Neural progenitor cell (in vitro differentiated cells): ENCODE results near the gene RREB1. TPM values are rescaled to one million over a fixed set of nuclear protein-coding genes. Genes with fewer than 3 reads are reported as not detected.

Experiments used
- DNase-seq: peaks from one replicate; pipeline ENCODE4 v3.0.0-alpha.2; 2016; ENCODE audit warnings: low spot score
- H2AFZ ChIP-seq: fragments of 200-600 bp; sonication (generic); replicated peaks from 2 replicates; pipeline ENCODE4 v1.6.1; 2016; ENCODE audit warnings: antibody characterized with exemption
- H3F3A ChIP-seq: fragments of 200-600 bp; sonication (generic); 2 replicates; pipeline ENCODE4 v1.6.1; 2016; ENCODE audit warnings: antibody characterized with exemption, low read depth
- H3K27ac ChIP-seq: fragments of 200-600 bp; sonication (generic); 2 replicates; pipeline ENCODE4 v1.5.1; 2016; ENCODE audit warnings: mild to moderate bottlenecking
- H3K27me3 ChIP-seq: fragments of 200-600 bp; sonication (generic); 2 replicates; pipeline ENCODE4 v1.6.1; 2016; ENCODE audit warnings: mild to moderate bottlenecking, moderate library complexity
- H3K36me3 ChIP-seq: fragments of 200-600 bp; sonication (generic); 2 replicates; pipeline ENCODE4 v1.5.1; 2016
- H3K4me1 ChIP-seq: fragments of 200-600 bp; sonication (generic); 2 replicates; pipeline ENCODE4 v1.6.1; 2016; ENCODE audit warnings: mixed run types
- H3K4me2 ChIP-seq: fragments of 200-600 bp; sonication (generic); 2 replicates; pipeline ENCODE4 v1.6.1; 2016
- H3K4me3 ChIP-seq: fragments of 200-600 bp; sonication (generic); 2 replicates; pipeline ENCODE4 v1.5.1; 2016
- H3K79me2 ChIP-seq: fragments of 200-600 bp; sonication (generic); 2 replicates; pipeline ENCODE4 v1.6.1; 2016; ENCODE audit warnings: low read depth
- H3K9ac ChIP-seq: fragments of 200-600 bp; sonication (generic); 2 replicates; pipeline ENCODE4 v1.6.1; 2016
- H3K9me3 ChIP-seq: fragments of 200-600 bp; sonication (generic); 2 replicates; pipeline ENCODE4 v1.5.1; 2016; ENCODE audit warnings: low read depth
- H4K20me1 ChIP-seq: fragments of 200-600 bp; sonication (generic); 2 replicates; pipeline ENCODE4 v1.6.1; 2016; ENCODE audit warnings: low read depth
- H3K27ac Mint-ChIP-seq: 3 replicates; pipeline ENCODE4 v1.8.0; 2021; ENCODE audit warnings: mixed read lengths
- H3K27me3 Mint-ChIP-seq: 2 replicates; pipeline ENCODE4 v1.8.0; 2022; ENCODE audit warnings: low read depth, mild to moderate bottlenecking, inconsistent platforms, moderate library complexity, mixed read lengths; ENCODE audit not compliant: insufficient read depth
- H3K36me3 Mint-ChIP-seq: 3 replicates; pipeline ENCODE4 v1.8.0; 2021; ENCODE audit warnings: mixed read lengths
- H3K4me1 Mint-ChIP-seq: 3 replicates; pipeline ENCODE4 v1.8.0; 2021; ENCODE audit warnings: mixed read lengths
- H3K4me3 Mint-ChIP-seq: 3 replicates; pipeline ENCODE4 v1.8.0; 2021; ENCODE audit warnings: mild to moderate bottlenecking, moderate library complexity, mixed read lengths
- H3K9me3 Mint-ChIP-seq: 3 replicates; pipeline ENCODE4 v1.8.0; 2020; ENCODE audit warnings: mixed read lengths
- EZH2 ChIP-seq: fragments of 200-600 bp; sonication (generic); IDR thresholded peaks from 2 replicates; pipeline ENCODE4 v1.6.1; 2017; ENCODE audit warnings: antibody characterized with exemption, mild to moderate bottlenecking, moderate library complexity
- EZH2phosphoT487 ChIP-seq: fragments of 200-600 bp; sonication (generic); IDR thresholded peaks from 2 replicates; pipeline ENCODE4 v1.6.1; 2017; ENCODE audit warnings: antibody characterized with exemption
- total RNA-seq: library from RNA; depleted of rRNA; stranded (reverse); fragments of >200 nt; gene quantifications from 2 replicates; pipeline ENCODE4 v1.2.3, GENCODE V29; 2015; ENCODE audit warnings: low replicate concordance
- TF ChIP-seq, protein P1 (sequence below): fragments of 200-600 bp; sonication (generic); IDR thresholded peaks from 2 replicates; pipeline ENCODE4 v1.5.1; 2017; ENCODE audit warnings: antibody characterized with exemption, mild to moderate bottlenecking

RREB1 gene
- total RNA-seq, 1 donor from 2014 or later: 12.1 TPM

DNA sequence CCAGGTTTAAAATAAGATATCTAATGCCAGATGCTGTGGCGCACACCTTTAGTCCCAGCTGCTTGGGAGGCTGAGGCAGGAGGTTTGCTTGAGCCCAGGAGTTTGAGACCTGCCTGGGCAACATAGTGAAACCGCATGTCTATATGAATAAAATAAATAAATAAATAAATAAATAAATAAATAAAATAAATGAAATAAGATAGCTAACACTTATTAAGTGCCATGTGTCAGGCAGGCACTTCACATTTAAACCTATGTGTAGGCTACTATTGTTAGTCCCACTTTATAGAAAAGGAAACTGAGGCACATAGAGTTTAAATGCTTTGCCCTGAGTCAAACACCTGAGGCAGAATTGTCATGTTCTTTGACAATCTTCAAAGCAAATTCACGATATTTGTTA, 32.9 kb upstream of the RREB1 start:
- TF ChIP-seq EZH2phosphoT487 (no peak), EZH2 (no peak)
- TF ChIP-seq, protein P1, sequence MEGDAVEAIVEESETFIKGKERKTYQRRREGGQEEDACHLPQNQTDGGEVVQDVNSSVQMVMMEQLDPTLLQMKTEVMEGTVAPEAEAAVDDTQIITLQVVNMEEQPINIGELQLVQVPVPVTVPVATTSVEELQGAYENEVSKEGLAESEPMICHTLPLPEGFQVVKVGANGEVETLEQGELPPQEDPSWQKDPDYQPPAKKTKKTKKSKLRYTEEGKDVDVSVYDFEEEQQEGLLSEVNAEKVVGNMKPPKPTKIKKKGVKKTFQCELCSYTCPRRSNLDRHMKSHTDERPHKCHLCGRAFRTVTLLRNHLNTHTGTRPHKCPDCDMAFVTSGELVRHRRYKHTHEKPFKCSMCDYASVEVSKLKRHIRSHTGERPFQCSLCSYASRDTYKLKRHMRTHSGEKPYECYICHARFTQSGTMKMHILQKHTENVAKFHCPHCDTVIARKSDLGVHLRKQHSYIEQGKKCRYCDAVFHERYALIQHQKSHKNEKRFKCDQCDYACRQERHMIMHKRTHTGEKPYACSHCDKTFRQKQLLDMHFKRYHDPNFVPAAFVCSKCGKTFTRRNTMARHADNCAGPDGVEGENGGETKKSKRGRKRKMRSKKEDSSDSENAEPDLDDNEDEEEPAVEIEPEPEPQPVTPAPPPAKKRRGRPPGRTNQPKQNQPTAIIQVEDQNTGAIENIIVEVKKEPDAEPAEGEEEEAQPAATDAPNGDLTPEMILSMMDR: no peak
- no peak overlapping the region for H3K9ac ChIP-seq
- H3K4me3 Mint-ChIP-seq: no peak overlapping the region
- H3K79me2 ChIP-seq: no peaks in the 10 kb centered on the region
- peaks cover 2% of the 10 kb centered on the region for H3K27me3 Mint-ChIP-seq
- no peak for DNase-seq
- no peak overlapping the region for H3K4me2 ChIP-seq
- no peaks in the 10 kb centered on the region for H3K36me3 ChIP-seq
- no peaks in the 10 kb centered on the region for H3K9me3 ChIP-seq
- no peaks in the 10 kb centered on the region for H3K27me3 ChIP-seq
- H3K27ac Mint-ChIP-seq: no peak overlapping the region
- no peak overlapping the region for H3K4me3 ChIP-seq
- H3F3A ChIP-seq: no peaks in the 10 kb centered on the region
- no peak overlapping the region for H2AFZ ChIP-seq
- no peaks in the 10 kb centered on the region for H3K4me1 ChIP-seq
- no peaks in the 10 kb centered on the region for H4K20me1 ChIP-seq
- H3K36me3 Mint-ChIP-seq: no peaks in the 10 kb centered on the region
- H3K27ac ChIP-seq: no peak overlapping the region
- H3K9me3 Mint-ChIP-seq: no peaks in the 10 kb centered on the region
- no peaks in the 10 kb centered on the region for H3K4me1 Mint-ChIP-seq

DNA sequence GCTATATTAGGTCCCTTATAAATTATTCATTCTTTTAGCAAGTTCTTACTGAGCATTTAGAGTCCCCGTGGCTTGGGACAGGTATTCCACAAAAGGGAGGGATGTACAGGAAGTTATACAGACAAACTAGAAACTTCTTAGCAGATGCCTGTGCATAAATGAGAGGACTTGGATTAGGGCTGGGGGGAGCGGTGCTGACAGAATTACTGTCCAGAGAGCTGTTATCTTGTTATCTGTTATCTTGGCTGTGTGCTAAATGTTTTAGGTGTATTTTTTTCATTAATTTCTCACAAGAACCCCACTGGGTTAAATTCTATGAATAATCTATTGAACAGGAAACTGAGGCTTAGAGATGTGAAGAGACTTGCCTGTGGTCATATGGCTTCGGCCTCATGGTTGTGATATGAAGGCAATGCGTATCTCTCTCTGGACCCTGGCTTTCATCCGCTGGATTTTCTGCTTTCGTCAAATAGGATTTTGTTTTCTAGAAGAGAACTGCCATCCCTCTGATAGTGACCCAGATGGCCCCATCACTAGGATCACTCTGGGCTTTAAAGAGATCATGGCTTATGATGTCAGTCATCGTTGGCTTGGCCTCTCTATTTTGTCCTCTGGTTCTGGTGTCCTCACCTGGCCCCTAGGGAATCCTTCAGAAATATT, 32.3 kb upstream of the RREB1 start:
- Mint-ChIP-seq H3K27me3 (peaks cover 2% of the 10 kb centered on the region), H3K9me3 (no peaks in the 10 kb centered on the region), H3K4me1 (no peaks in the 10 kb centered on the region), H3K4me3 (no peak overlapping the region), H3K36me3 (no peaks in the 10 kb centered on the region), H3K27ac (no peak overlapping the region)
- H3K27ac ChIP-seq: no peak overlapping the region
- H3K4me1 ChIP-seq: no peaks in the 10 kb centered on the region
- no peak overlapping the region for H3K4me2 ChIP-seq
- no peaks in the 10 kb centered on the region for H4K20me1 ChIP-seq
- H3K9me3 ChIP-seq: no peaks in the 10 kb centered on the region
- H3K9ac ChIP-seq: no peak overlapping the region
- H3K36me3 ChIP-seq: no peaks in the 10 kb centered on the region
- no peaks in the 10 kb centered on the region for H3K27me3 ChIP-seq
- no peak for DNase-seq
- H3K79me2 ChIP-seq: no peaks in the 10 kb centered on the region
- H2AFZ ChIP-seq: no peak overlapping the region
- TF ChIP-seq, protein P1: no peak
- TF ChIP-seq EZH2: no peak
- TF ChIP-seq EZH2phosphoT487: no peak
- no peaks in the 10 kb centered on the region for H3F3A ChIP-seq
- no peak overlapping the region for H3K4me3 ChIP-seq

DNA sequence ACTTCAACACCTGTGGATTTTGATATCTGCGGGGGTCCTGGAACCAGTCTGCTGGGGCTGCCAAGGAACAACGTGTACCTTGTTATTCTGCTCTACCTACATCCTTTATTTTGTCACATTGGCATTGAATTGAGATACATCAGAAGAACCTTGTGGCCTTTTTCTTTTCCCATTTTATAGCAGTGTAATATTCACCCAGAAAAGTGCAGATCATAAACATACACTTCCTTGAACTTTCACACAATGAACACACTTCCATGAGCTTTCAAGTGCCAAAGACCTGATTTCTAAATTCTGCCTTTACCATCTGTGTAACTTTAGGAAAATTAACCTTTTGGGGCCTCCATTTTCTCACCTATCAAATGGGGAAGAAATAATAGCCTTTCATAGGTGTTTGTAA, 29.9 kb upstream of the RREB1 start:
- Histone ChIP-seq H3K9me3 (no peaks in the 10 kb centered on the region), H4K20me1 (no peaks in the 10 kb centered on the region), H3K4me3 (no peak overlapping the region), H3K4me2 (no peak overlapping the region), H3K9ac (no peak overlapping the region), H3F3A (no peaks in the 10 kb centered on the region), H3K27me3 (peaks cover 9% of the 10 kb centered on the region), H3K4me1 (no peaks in the 10 kb centered on the region), H3K27ac (no peak overlapping the region), H2AFZ (no peak overlapping the region), H3K79me2 (no peaks in the 10 kb centered on the region), H3K36me3 (no peaks in the 10 kb centered on the region)
- no peaks in the 10 kb centered on the region for H3K36me3 Mint-ChIP-seq
- no peak for TF ChIP-seq EZH2phosphoT487
- TF ChIP-seq, protein P1: no peak
- TF ChIP-seq EZH2: no peak
- H3K27me3 Mint-ChIP-seq: peaks cover 2% of the 10 kb centered on the region
- H3K9me3 Mint-ChIP-seq: no peaks in the 10 kb centered on the region
- H3K4me3 Mint-ChIP-seq: no peak overlapping the region
- no peak for DNase-seq
- H3K4me1 Mint-ChIP-seq: no peaks in the 10 kb centered on the region
- no peak overlapping the region for H3K27ac Mint-ChIP-seq
